GM06990 (cell line): ENCODE measurements around the gene GSX2.

Experiments
- DNase-seq: peaks from one replicate; pipeline ENCODE4 v3.0.0-alpha.2; 2011; ENCODE audit not compliant: insufficient read length; ENCODE audit errors: extremely low read depth
- H3K27me3 ChIP-seq: replicated peaks from 2 replicates; pipeline ENCODE4 v1.6.0; 2011; ENCODE audit warnings: low read length; ENCODE audit not compliant: control insufficient read depth, insufficient read depth
- H3K36me3 ChIP-seq: 2 replicates; pipeline ENCODE4 v1.5.1; 2011; ENCODE audit warnings: low read length; ENCODE audit not compliant: control insufficient read depth, insufficient read depth
- H3K4me3 ChIP-seq: replicated peaks from 2 replicates; pipeline ENCODE4 v1.5.1; 2011; ENCODE audit warnings: low read depth, mild to moderate bottlenecking, control low read depth, low read length
- TF ChIP-seq, protein P1 (sequence below): IDR thresholded peaks from 2 replicates; pipeline ENCODE4 v1.5.1; 2011; ENCODE audit warnings: low read length, control low read depth, mild to moderate bottlenecking, inconsistent platforms; ENCODE audit not compliant: insufficient read depth, poor library complexity, severe bottlenecking

The GSX2 gene

GRCh38 chr4:54058171-54058570 lies 41.8 kb upstream of the GSX2 start:
- TF ChIP-seq, protein P1, sequence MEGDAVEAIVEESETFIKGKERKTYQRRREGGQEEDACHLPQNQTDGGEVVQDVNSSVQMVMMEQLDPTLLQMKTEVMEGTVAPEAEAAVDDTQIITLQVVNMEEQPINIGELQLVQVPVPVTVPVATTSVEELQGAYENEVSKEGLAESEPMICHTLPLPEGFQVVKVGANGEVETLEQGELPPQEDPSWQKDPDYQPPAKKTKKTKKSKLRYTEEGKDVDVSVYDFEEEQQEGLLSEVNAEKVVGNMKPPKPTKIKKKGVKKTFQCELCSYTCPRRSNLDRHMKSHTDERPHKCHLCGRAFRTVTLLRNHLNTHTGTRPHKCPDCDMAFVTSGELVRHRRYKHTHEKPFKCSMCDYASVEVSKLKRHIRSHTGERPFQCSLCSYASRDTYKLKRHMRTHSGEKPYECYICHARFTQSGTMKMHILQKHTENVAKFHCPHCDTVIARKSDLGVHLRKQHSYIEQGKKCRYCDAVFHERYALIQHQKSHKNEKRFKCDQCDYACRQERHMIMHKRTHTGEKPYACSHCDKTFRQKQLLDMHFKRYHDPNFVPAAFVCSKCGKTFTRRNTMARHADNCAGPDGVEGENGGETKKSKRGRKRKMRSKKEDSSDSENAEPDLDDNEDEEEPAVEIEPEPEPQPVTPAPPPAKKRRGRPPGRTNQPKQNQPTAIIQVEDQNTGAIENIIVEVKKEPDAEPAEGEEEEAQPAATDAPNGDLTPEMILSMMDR = no peak
- peak; percentile 6 for DNase-seq
- Histone ChIP-seq H3K4me3 (no peak overlapping the region), H3K36me3 (no peaks in the 10 kb centered on the region), H3K27me3 (no peaks in the 10 kb centered on the region)

DNA sequence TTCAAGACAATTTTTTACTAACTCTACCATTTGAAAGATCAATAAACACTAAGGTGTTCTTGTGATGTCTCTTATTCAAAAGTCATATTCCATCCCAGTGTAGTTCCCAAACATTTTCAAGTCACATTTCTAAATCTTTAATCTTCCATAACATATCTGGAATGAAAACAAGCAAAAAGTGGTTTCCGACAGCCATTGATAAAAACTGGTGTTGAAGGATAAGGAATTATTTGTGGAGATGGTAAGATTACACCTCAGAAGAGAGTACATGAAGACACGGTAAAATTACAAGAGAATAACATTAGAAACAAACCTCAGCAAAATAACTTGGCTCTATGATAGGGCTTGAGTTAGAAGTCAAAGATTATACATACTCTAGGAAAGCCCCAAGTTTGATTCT lies 39.8 kb upstream of the GSX2 start:
- TF ChIP-seq, protein P1 = no peak
- no peaks in the 10 kb centered on the region for H3K36me3 ChIP-seq
- DNase-seq = no peak
- no peaks in the 10 kb centered on the region for H3K27me3 ChIP-seq
- H3K4me3 ChIP-seq = no peak overlapping the region

DNA sequence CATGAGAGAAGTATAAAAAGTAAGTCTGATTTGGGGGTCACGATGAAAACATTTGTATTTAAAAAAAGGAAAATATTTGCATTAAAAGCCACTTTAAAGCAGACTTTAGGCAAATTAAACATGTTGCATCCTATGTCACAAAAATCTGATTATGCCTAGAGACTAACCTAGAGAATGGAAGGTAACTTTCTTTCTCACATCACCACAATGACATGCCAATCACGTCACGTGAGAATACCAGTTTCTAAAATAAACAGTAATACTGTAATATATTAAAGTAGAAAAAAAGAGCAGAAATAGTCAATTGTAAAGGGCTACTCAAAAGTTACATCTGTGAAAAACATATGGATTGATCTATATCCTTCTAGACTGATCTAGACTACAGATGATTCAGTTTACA lies 38.9 kb upstream of the GSX2 start:
- H3K27me3 ChIP-seq = no peaks in the 10 kb centered on the region
- no peaks in the 10 kb centered on the region for H3K36me3 ChIP-seq
- TF ChIP-seq, protein P1 = no peak
- no peak for DNase-seq
- H3K4me3 ChIP-seq = no peak overlapping the region

DNA sequence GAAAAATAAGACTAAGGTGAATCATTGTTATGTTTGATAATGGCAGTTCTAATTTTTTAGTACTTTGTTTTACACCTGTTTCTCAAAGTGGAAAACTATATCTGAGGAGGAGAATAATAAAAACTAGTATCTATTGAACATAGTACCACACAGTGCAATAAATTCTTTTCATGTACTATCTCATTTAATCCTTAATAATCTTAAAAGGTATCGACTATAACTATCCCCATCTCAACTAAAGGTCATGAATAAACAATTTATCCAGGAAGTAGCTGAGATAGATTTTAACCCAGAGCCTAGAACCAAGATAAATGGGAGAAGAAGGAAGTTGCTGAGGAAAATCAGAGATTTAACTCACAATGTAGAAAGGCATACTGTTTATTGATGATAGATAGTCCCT lies 38.1 kb upstream of the GSX2 start:
- Histone ChIP-seq H3K27me3 (no peaks in the 10 kb centered on the region), H3K4me3 (no peak overlapping the region), H3K36me3 (no peaks in the 10 kb centered on the region)
- TF ChIP-seq, protein P1 = no peak
- no peak for DNase-seq

GRCh38 chr4:54062392-54062791 lies 37.6 kb upstream of the GSX2 start:
- H3K27me3 ChIP-seq = no peaks in the 10 kb centered on the region
- no peaks in the 10 kb centered on the region for H3K36me3 ChIP-seq
- TF ChIP-seq, protein P1 = no peak
- peak overlapping the region; percentile 79 for H3K4me3 ChIP-seq
- no peak for DNase-seq

GRCh38 chr4:54063229-54063628 lies 36.7 kb upstream of the GSX2 start:
- TF ChIP-seq, protein P1 = no peak
- DNase-seq = peak; percentile 24
- no peaks in the 10 kb centered on the region for H3K36me3 ChIP-seq
- H3K4me3 ChIP-seq = peak overlapping the region; percentile 79
- H3K27me3 ChIP-seq = no peaks in the 10 kb centered on the region
